ENCODE measurements around the gene CPA1.
"Not testable (repeated sequence)": the region's sequence is repeated elsewhere in the genome, so short reads cannot be mapped to it uniquely, and the experiment has no call there.

The CPA1 gene

GRCh38 chr7:130374507-130374906 is 5.8 kb upstream of the CPA1 start:
- no peak for FAIRE-seq
- TF ChIP-seq CTCF (IDR thresholded peaks at IDR 0.05; ENCODE audit: insufficient read depth, missing control alignments), result no peak

GRCh38 chr7:130376461-130376860 is 3.8 kb upstream of the CPA1 start:
- FAIRE-seq; DNase-seq (ENCODE audit: insufficient read length, low spot score): not testable (repeated sequence)

More at GRCh38 chr7:130374507-130374906, 5.8 kb upstream of the CPA1 start:
- DNase-seq (ENCODE audit: insufficient read length, low spot score), result no peak

GRCh38 chr7:130377178-130377577 is 3.1 kb upstream of the CPA1 start:
- FAIRE-seq (no peak), DNase-seq (ENCODE audit: insufficient read length, low spot score) (no peak)
- no peak for TF ChIP-seq CTCF (IDR thresholded peaks at IDR 0.05; ENCODE audit: insufficient read depth, missing control alignments)

- no peak for DNase-seq (ENCODE audit: insufficient read length, low spot score)
- TF ChIP-seq CTCF (IDR thresholded peaks at IDR 0.05; ENCODE audit: insufficient read depth, missing control alignments), result no peak
- no peak for FAIRE-seq
These were observed 1.3 kb upstream of the CPA1 start for GRCh38 chr7:130379019-130379418.

DNA sequence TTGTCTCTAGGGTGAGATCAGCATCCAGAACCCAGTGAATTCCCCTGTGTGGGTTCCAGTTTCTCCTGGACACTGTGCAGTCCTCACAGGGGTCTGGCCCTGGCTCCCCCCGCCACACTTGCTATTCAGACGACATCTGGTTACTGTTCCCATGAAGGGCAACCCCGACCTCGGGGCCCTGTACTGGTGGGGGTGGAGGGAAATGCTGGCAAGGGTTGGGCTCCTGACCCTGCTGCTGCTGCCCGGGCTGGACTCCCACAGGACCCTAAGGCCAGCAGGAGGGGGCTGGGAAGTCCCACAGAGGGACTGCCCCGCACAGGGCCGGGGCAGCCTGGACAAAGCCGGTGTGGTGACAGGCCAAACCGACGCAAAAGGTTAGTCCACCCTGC is 768 bp upstream of the CPA1 start:
- TF ChIP-seq CTCF (IDR thresholded peaks at IDR 0.05; ENCODE audit: insufficient read depth, missing control alignments), result no peak
- DNase-seq (ENCODE audit: insufficient read length, low spot score) (no peak), FAIRE-seq (no peak)

DNA sequence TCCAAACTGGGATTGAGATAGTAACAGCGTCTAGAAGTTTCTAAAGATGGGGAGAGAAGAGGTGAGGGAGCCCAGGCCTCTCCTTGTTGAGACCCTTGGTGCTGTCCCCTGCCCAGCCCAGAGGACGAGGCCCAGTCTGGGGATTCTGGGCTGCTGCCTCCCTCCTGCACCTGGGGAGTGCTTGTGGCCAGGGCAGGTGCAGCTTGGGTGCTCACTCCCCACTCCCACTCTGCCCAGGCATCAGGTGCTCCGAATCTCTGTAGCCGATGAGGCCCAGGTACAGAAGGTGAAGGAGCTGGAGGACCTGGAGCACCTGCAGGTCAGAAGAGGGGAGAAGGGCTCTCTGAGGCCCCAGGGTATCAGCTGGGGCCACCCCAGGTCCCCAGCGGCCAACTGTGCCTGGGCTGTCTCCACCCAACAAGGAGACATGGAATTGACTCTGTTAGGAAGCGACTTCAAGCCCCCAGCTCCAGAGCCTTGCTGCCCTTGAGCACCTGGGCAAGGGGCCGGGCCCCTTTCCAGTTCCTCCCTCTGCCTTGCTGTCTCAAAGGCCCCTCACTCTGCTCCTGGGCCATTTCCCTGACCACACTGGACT is 664 bp downstream of the CPA1 start:
- no peak for FAIRE-seq
- TF ChIP-seq CTCF (IDR thresholded peaks at IDR 0.05; ENCODE audit: insufficient read depth, missing control alignments), result no peak
- DNase-seq (ENCODE audit: insufficient read length, low spot score), result no peak

- FAIRE-seq (no peak), DNase-seq (ENCODE audit: insufficient read length, low spot score) (no peak)
- TF ChIP-seq CTCF (IDR thresholded peaks at IDR 0.05; ENCODE audit: insufficient read depth, missing control alignments), result no peak
These were observed 1.4 kb downstream of the CPA1 start for GRCh38 chr7:130381468-130382312.

Measured in D721Med (cell line).